K562 (cell line): ENCODE data around the gene PRICKLE3. TPM values are rescaled to one million over a fixed set of nuclear protein-coding genes. Genes with fewer than 3 reads are reported as not detected.

ENCODE experiments used
- ATAC-seq: fragments of 200-7000 bp; cut with Tn5 transposase; 3 replicates; pipeline ENCODE4 v1.9.1; 2020; ENCODE audit warnings: moderate library complexity
- BruUV-seq: library from RNA; stranded (reverse); fragments of 400-500 nt; replicated peaks from 2 replicates; lab custom pipeline; 2021; lab: Mats Ljungman, UMichigan
- CTCF ChIA-PET: fragments of 300-600 bp; formaldehyde crosslinking; extraction: SDS; loops from one replicate; lab custom pipeline; 2021; ENCODE audit warnings: low intra/inter-chr PET ratio; lab: Yijun Ruan, JAX
- POLR2A ChIA-PET: fragments of 300-600, 350-650 bp; sonication (Branson Sonifier 250); formaldehyde crosslinking; extraction: SDS; loops from one replicate; lab custom pipeline; 2021; ENCODE audit warnings: antibody characterized with exemption, inconsistent platforms; lab: Yijun Ruan, JAX
- DNase-seq, 4 experiments: peaks; one replicate each; pipeline versions ENCODE4 v3.0.0 to v3.0.0-alpha.2; 2011 to 2018; ENCODE audit warnings: low spot score in 3 of 4, mixed read lengths in 3 of 4; ENCODE audit errors: extremely low read depth in 1 of 4
- FAIRE-seq: peaks from 2 replicates; lab custom pipeline; 2011; peaks lifted over from hg19 to GRCh38; lab: Jason Lieb, UNC
- H2AFZ ChIP-seq: 2 replicates; pipeline ENCODE4 v1.6.0; 2011; ENCODE audit warnings: low read depth, low read length, control low read depth, inconsistent platforms
- H3K27ac ChIP-seq: fragments of 200-600 bp; 3 replicates; pipeline ENCODE4 v1.8.0; 2011; ENCODE audit warnings: low read depth, mild to moderate bottlenecking, control low read depth, inconsistent platforms, low read length, moderate library complexity, mixed read lengths; ENCODE audit errors: extremely low read depth
- H3K27me3 ChIP-seq, 2 experiments: fragments of 300-600 bp in 1 of 2; 2 replicates in 1 of 2; 3 replicates in 1 of 2; pipeline versions ENCODE4 v1.6.0 to v1.8.0; 2011; ENCODE audit warnings: inconsistent platforms in 2 of 2, low read length in 2 of 2, mild to moderate bottlenecking in 1 of 2, mixed read lengths in 1 of 2, moderate library complexity in 1 of 2; ENCODE audit not compliant: control insufficient read depth in 2 of 2, insufficient read depth in 2 of 2
- H3K36me3 ChIP-seq: fragments of 300-600 bp; 3 replicates; pipeline ENCODE4 v1.8.0; 2011; ENCODE audit warnings: mild to moderate bottlenecking, low read length, inconsistent platforms; ENCODE audit not compliant: control insufficient read depth, insufficient read depth
- H3K4me1 ChIP-seq, 2 experiments: fragments of 200-600 bp in 1 of 2; replicated peaks in 1 of 2; 2 replicates in 1 of 2; 3 replicates in 1 of 2; pipeline versions ENCODE4 v1.5.1 to v1.8.0; 2011; ENCODE audit warnings: inconsistent platforms in 2 of 2, low read length in 2 of 2, mild to moderate bottlenecking in 1 of 2, mixed read lengths in 1 of 2, moderate library complexity in 1 of 2; ENCODE audit not compliant: control insufficient read depth in 2 of 2, insufficient read depth in 2 of 2
- H3K4me2 ChIP-seq: 2 replicates; pipeline ENCODE4 v1.6.1; 2011; ENCODE audit warnings: low read length, control low read depth, inconsistent platforms, mixed read lengths; ENCODE audit not compliant: insufficient read depth
- H3K4me3 ChIP-seq: fragments of 200-600 bp; sonication (generic), shearing (Covaris generic); 2 replicates; pipeline ENCODE4 v1.5.1; 2016; ENCODE audit warnings: control low read depth, inconsistent platforms
- H3K79me2 ChIP-seq: fragments of 200-600 bp; 3 replicates; pipeline ENCODE4 v1.8.0; 2011; ENCODE audit warnings: low read length, inconsistent platforms; ENCODE audit not compliant: control insufficient read depth, insufficient read depth
- H3K9ac ChIP-seq, 2 experiments: 2 replicates each; pipeline versions ENCODE4 v1.6.0 to v1.6.1; 2011; ENCODE audit warnings: low read depth in 2 of 2, low read length in 2 of 2, control low read depth in 1 of 2, inconsistent platforms in 1 of 2, mild to moderate bottlenecking in 1 of 2, mixed read lengths in 1 of 2; ENCODE audit not compliant: insufficient read depth in 1 of 2
- H3K9me1 ChIP-seq: one replicate; pipeline ENCODE4 v1.6.0; 2011; ENCODE audit warnings: inconsistent platforms, mild to moderate bottlenecking, low read length, moderate library complexity; ENCODE audit not compliant: control insufficient read depth, insufficient read depth
- H3K9me3 ChIP-seq: replicated peaks from 2 replicates; pipeline ENCODE4 v1.5.1; 2011; ENCODE audit warnings: low read depth, low read length, inconsistent platforms; ENCODE audit not compliant: control insufficient read depth, insufficient read depth
- H4K20me1 ChIP-seq: replicated peaks from 2 replicates; pipeline ENCODE4 v1.6.1; 2011; ENCODE audit warnings: low read length, inconsistent platforms, mixed read lengths; ENCODE audit not compliant: control insufficient read depth, insufficient read depth
- HNRNPL ChIP-seq: fragments of 200-400 bp; formaldehyde crosslinking; IDR thresholded peaks from 2 replicates; pipeline ENCODE4 v1.6.1; 2017; ENCODE audit warnings: low read depth, mild to moderate bottlenecking, low read length
- MEF2D ChIP-seq: conservative IDR thresholded peaks from 2 replicates; pipeline ENCODE4 v1.6.1; 2016; ENCODE audit warnings: low read depth, missing genetic modification characterization, missing compliant biosample characterization
- MYNN ChIP-seq, 2 experiments: sonication (generic); formaldehyde crosslinking in 1 of 2; IDR thresholded peaks; 2 replicates each; pipeline versions ENCODE4 v1.5.0 to v1.6.1; 2016 to 2020; ENCODE audit warnings: antibody characterized with exemption in 1 of 2, missing genetic modification reagents in 1 of 2
- NFIX ChIP-seq: fragments of 250-450 bp; sonication (Bioruptor Pico); IDR thresholded peaks from 2 replicates; pipeline ENCODE4 v1.4.0; 2020; ENCODE audit warnings: low read depth, mild to moderate bottlenecking, moderate library complexity
- TBP ChIP-seq: optimal IDR thresholded peaks from 2 replicates; pipeline ENCODE3; 2011; ENCODE audit warnings: low read depth, low read length, improper control_type of control experiment
- ZBTB7A ChIP-seq: IDR thresholded peaks from 2 replicates; pipeline ENCODE4 v1.6.1; 2011; ENCODE audit warnings: low read depth, mild to moderate bottlenecking, low read length, moderate library complexity, borderline replicate concordance; ENCODE audit not compliant: control insufficient read depth
- ZNF165 ChIP-seq: fragments of 250-450 bp; sonication (Bioruptor Pico); IDR thresholded peaks from 2 replicates; pipeline ENCODE4 v1.4.0; 2020; ENCODE audit warnings: borderline replicate concordance
- ZNF174 ChIP-seq: fragments of 250-450 bp; sonication (Bioruptor Pico); IDR thresholded peaks from 2 replicates; pipeline ENCODE4 v1.4.0; 2020; ENCODE audit warnings: mild to moderate bottlenecking
- ZNF263 ChIP-seq: sonication (generic); formaldehyde crosslinking; IDR thresholded peaks from 2 replicates; pipeline ENCODE4 v1.8.0; 2022; ENCODE audit warnings: mild to moderate bottlenecking, missing genetic modification reagents, borderline replicate concordance
- WGBS: fragments of 100-300 bp; shearing (Covaris generic); methylation state at CpG from one replicate; pipeline ENCODE4 v1.1.6; 2016; ENCODE audit warnings: low coverage, mixed read lengths; ENCODE audit not compliant: insufficient coverage; ENCODE audit errors: missing lambda C conversion rate; 5-methylcytosine and 5-hydroxymethylcytosine counted together
- in situ Hi-C: fragments of 300-500 bp; cut with MboI; formaldehyde crosslinking; loops from 4 replicates; pipeline ENCODE4 v1.15.0; 2018; ENCODE audit warnings: inconsistent platforms, mixed read lengths
- intact Hi-C: fragments of 100-400 bp; cut with micrococcal nuclease; formaldehyde crosslinking; loops from 2 replicates; pipeline ENCODE4 v1.14.2; 2022
- polyA plus RNA-seq, 8 experiments: library from polyadenylated mRNA; depleted of rRNA in 4 of 8; stranded (reverse) in 5 of 8; unstranded in 3 of 8; fragments of >200 nt; fragmentation: Nextera tagmentation in 2 of 8; fragmentation: Illumina TruSeq in 1 of 8; extraction: Ambion mirVana in 2 of 8; extraction: Trizol in 1 of 8; gene quantifications; 2 replicates each; pipeline versions ENCODE4 v1.2.1 to v1.2.3, GENCODE V29; 2011 to 2014; ENCODE audit warnings: inconsistent platforms in 1 of 8, missing spikeins in 1 of 8
- total RNA-seq, 7 experiments: library from RNA; depleted of rRNA in 6 of 7; stranded (reverse); fragments of >200 nt in 6 of 7; fragmentation: Illumina TruSeq in 2 of 7; extraction: Trizol in 2 of 7; gene quantifications; 2 replicates each; pipeline versions ENCODE4 v1.2.1 to v1.2.3, GENCODE V29; 2011 to 2021; ENCODE audit warnings: low replicate concordance in 1 of 7
- TF ChIP-seq, protein P1 (sequence below), 2 experiments: IDR thresholded peaks; 2 replicates each; pipeline ENCODE4 v1.6.1; 2011; ENCODE audit warnings: borderline replicate concordance in 1 of 2, control low read depth in 1 of 2, low read depth in 1 of 2, low read length in 1 of 2, mild to moderate bottlenecking in 1 of 2, mixed read lengths in 1 of 2, moderate library complexity in 1 of 2; ENCODE audit not compliant: insufficient read depth in 1 of 2, insufficient read length in 1 of 2, poor library complexity in 1 of 2, severe bottlenecking in 1 of 2; ENCODE audit errors: extremely low read depth in 1 of 2
- TF ChIP-seq, protein P2 (sequence below): fragments of 250-450 bp; sonication (Bioruptor Pico); IDR thresholded peaks from 2 replicates; pipeline ENCODE4 v1.8.0; 2022; ENCODE audit warnings: inconsistent platforms, mild to moderate bottlenecking, moderate library complexity, borderline replicate concordance
- TF ChIP-seq, protein P3 (sequence below): sonication (generic); formaldehyde crosslinking; IDR thresholded peaks from 2 replicates; pipeline ENCODE4 v1.8.0; 2022; ENCODE audit warnings: missing genetic modification reagents, mild to moderate bottlenecking, borderline replicate concordance
- TF ChIP-seq, protein P4 (sequence below): fragments of 250-450 bp; sonication (Bioruptor Pico); IDR thresholded peaks from 2 replicates; pipeline ENCODE4 v1.8.0; 2022; ENCODE audit warnings: moderate library complexity, mild to moderate bottlenecking, inconsistent platforms

The PRICKLE3 gene
- total and polyA plus RNA-seq, 9 of the 15 experiments (the other 6 are each of a cell fraction or from before 2014, with no cell fraction given): 1.1 to 44.3 (median 14.0) TPM

DNA sequence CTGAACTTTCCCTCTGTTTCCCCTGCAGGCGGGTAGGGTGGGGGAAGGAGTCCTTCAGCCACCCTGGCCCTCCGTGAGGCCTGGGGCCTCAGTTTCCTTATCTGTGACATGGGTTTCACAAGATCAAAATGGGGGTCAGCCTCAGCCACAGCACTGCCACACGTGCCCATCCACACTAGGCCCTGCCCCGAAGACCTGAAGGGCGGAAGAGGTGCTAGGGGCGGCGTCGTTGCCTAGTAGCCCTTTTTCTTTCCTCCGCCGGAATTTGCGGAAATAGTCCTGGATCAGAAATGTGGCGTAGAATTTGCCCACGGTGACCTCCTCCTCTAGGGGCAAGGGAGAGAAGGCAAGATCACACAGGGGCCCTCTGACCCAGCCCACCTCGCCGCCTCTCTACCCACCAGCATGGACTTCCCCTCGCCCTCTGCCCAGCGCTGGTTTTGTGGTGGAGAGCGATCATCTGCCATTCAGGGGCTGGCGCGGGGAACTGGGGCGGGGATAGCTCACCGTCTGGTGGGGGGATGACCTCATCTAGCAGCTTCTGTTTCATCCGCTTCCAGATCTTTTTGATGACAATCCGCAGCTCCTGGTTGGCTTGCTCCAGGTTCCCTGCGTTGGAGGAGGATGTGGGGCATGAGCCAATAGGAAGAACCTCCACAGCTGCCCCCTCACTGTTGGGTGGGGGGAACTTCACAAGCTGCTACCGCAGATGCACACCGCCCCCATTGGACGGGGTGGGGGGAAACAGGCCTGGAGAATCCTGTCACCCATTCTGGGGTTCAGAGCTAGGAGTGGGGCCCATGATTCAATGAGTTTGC lies 23.5 kb upstream of the PRICKLE3 start:
- WGBS: 5% methylated on average over 12 of the region's 28 CpGs
- H3K9me1 ChIP-seq: no peaks in the 10 kb centered on the region
- 0 out of 4 replicates have a peak overlapping the region, but pooled peaks of 1 of the 2 experiments have one; percentile 48 for H3K9ac ChIP-seq
- H2AFZ ChIP-seq: 0 out of 2 replicates have a peak overlapping the region, but pooled peaks have one; percentile 58
- FAIRE-seq (no peak), DNase-seq (peak; percentile 37 to 57 (median 45)), ATAC-seq (peak; percentile 67)
- H3K27ac ChIP-seq: no peak overlapping the region
- in situ Hi-C loops (no loop called here), intact Hi-C loops (no loop called here)
- CTCF ChIA-PET: no interaction called here
- no peaks in the 10 kb centered on the region for H4K20me1 ChIP-seq
- no TSS peak for BruUV-seq
- POLR2A ChIA-PET: interaction anchor here (0.6 to 1.3 kb wide), 3 partner anchors 12 to 524 kb away, joined by 3 read pairs; no protein-coding TSS in a partner anchor
- no peaks in the 10 kb centered on the region; a peak in 1 of 5 replicates for H3K27me3 ChIP-seq
- H3K79me2 ChIP-seq: no peaks in the 10 kb centered on the region
- no peaks in the 10 kb centered on the region for H3K36me3 ChIP-seq
- H3K4me3 ChIP-seq: no peak overlapping the region
- H3K9me3 ChIP-seq: no peaks in the 10 kb centered on the region
- H3K4me2 ChIP-seq: no peak overlapping the region
- H3K4me1 ChIP-seq: peaks cover 0 to 11% of the 10 kb centered on the region in 2 experiments; a peak in 3 of 5 replicates
- no peak for TF ChIP-seq ZNF165
- TF ChIP-seq, protein P1, sequence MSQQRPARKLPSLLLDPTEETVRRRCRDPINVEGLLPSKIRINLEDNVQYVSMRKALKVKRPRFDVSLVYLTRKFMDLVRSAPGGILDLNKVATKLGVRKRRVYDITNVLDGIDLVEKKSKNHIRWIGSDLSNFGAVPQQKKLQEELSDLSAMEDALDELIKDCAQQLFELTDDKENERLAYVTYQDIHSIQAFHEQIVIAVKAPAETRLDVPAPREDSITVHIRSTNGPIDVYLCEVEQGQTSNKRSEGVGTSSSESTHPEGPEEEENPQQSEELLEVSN (IDR thresholded peaks at IDR 0.05; ENCODE audit: borderline replicate concordance in 1 of 2, extremely low read depth in 1 of 2, insufficient read depth in 1 of 2, insufficient read length in 1 of 2, low read depth in 1 of 2, low read length in 1 of 2, poor library complexity in 1 of 2, severe bottlenecking in 1 of 2): no peak
- TF ChIP-seq, protein P2, sequence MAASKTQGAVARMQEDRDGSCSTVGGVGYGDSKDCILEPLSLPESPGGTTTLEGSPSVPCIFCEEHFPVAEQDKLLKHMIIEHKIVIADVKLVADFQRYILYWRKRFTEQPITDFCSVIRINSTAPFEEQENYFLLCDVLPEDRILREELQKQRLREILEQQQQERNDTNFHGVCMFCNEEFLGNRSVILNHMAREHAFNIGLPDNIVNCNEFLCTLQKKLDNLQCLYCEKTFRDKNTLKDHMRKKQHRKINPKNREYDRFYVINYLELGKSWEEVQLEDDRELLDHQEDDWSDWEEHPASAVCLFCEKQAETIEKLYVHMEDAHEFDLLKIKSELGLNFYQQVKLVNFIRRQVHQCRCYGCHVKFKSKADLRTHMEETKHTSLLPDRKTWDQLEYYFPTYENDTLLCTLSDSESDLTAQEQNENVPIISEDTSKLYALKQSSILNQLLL (CRISPR knock-in tag): no peak
- TF ChIP-seq TBP: no peak
- TF ChIP-seq, protein P3, sequence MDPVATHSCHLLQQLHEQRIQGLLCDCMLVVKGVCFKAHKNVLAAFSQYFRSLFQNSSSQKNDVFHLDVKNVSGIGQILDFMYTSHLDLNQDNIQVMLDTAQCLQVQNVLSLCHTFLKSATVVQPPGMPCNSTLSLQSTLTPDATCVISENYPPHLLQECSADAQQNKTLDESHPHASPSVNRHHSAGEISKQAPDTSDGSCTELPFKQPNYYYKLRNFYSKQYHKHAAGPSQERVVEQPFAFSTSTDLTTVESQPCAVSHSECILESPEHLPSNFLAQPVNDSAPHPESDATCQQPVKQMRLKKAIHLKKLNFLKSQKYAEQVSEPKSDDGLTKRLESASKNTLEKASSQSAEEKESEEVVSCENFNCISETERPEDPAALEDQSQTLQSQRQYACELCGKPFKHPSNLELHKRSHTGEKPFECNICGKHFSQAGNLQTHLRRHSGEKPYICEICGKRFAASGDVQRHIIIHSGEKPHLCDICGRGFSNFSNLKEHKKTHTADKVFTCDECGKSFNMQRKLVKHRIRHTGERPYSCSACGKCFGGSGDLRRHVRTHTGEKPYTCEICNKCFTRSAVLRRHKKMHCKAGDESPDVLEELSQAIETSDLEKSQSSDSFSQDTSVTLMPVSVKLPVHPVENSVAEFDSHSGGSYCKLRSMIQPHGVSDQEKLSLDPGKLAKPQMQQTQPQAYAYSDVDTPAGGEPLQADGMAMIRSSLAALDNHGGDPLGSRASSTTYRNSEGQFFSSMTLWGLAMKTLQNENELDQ (CRISPR knock-in tag): no peak
- TF ChIP-seq MYNN (IDR thresholded peaks at IDR 0.05): no peak
- TF ChIP-seq MYNN (CRISPR knock-in tag; IDR thresholded peaks at IDR 0.05): no peak
- no peak for TF ChIP-seq MEF2D (tag)
- no peak for TF ChIP-seq HNRNPL
- no peak for TF ChIP-seq ZNF174 (CRISPR knock-in tag)
- no peak for TF ChIP-seq ZNF263 (CRISPR knock-in tag)
- no peak for TF ChIP-seq NFIX (CRISPR knock-in tag)
- TF ChIP-seq, protein P4, sequence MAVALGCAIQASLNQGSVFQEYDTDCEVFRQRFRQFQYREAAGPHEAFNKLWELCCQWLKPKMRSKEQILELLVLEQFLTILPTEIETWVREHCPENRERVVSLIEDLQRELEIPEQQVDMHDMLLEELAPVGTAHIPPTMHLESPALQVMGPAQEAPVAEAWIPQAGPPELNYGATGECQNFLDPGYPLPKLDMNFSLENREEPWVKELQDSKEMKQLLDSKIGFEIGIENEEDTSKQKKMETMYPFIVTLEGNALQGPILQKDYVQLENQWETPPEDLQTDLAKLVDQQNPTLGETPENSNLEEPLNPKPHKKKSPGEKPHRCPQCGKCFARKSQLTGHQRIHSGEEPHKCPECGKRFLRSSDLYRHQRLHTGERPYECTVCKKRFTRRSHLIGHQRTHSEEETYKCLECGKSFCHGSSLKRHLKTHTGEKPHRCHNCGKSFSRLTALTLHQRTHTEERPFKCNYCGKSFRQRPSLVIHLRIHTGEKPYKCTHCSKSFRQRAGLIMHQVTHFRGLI: no peak
- no peak for TF ChIP-seq ZBTB7A
